Measurements from ENCODE around the gene SHISA6. TPM values are rescaled to one million over a fixed set of nuclear protein-coding genes. Genes with fewer than 3 reads are reported as not detected.

Gene SHISA6
- total RNA-seq, 1 experiment from 2014 or later, result 40.0 TPM

DNA sequence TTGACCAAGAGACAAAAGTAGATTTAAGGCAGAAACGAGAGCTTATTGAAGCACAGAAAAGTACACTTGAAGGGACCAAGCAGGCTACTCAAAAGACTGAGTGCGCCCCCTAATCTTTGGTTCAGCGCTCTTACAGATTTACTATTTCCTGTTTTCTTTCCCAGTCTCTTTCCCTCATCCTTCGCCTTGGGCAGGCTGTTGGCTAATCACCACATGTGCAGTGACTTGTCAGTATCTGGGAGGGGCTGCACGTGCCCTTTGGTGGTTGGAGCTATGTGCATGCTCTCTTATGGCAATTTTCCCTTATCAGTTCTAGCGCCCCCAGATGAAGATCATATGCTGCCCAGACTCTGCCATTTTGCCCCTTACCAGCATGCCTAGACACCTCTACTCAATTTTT is 35.4 kb upstream of the SHISA6 start:
- Histone ChIP-seq H3K4me1 (ENCODE audit: insufficient read depth, low read length, poor library complexity, severe bottlenecking) (peaks cover 3% of the 10 kb centered on the region), H3K4me3 (ENCODE audit: low read depth, low read length, poor library complexity, severe bottlenecking) (no peak overlapping the region), H3K36me3 (ENCODE audit: insufficient read depth, low read length, poor library complexity, severe bottlenecking) (no peaks in the 10 kb centered on the region), H3K27ac (ENCODE audit: low read depth, low read length, poor library complexity, severe bottlenecking) (no peak overlapping the region), H3K27me3 (replicated peaks; ENCODE audit: insufficient read depth, low read depth, low read length, poor library complexity) (no peaks in the 10 kb centered on the region), H3K9me3 (ENCODE audit: low read depth, low read length, poor library complexity, severe bottlenecking) (peaks cover 6% of the 10 kb centered on the region)
- no peak for TF ChIP-seq EZH2 (IDR thresholded peaks at IDR 0.05; ENCODE audit: borderline replicate concordance, low read depth, low read length, poor library complexity, severe bottlenecking)
- TF ChIP-seq, protein P1, sequence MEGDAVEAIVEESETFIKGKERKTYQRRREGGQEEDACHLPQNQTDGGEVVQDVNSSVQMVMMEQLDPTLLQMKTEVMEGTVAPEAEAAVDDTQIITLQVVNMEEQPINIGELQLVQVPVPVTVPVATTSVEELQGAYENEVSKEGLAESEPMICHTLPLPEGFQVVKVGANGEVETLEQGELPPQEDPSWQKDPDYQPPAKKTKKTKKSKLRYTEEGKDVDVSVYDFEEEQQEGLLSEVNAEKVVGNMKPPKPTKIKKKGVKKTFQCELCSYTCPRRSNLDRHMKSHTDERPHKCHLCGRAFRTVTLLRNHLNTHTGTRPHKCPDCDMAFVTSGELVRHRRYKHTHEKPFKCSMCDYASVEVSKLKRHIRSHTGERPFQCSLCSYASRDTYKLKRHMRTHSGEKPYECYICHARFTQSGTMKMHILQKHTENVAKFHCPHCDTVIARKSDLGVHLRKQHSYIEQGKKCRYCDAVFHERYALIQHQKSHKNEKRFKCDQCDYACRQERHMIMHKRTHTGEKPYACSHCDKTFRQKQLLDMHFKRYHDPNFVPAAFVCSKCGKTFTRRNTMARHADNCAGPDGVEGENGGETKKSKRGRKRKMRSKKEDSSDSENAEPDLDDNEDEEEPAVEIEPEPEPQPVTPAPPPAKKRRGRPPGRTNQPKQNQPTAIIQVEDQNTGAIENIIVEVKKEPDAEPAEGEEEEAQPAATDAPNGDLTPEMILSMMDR (conservative IDR thresholded peaks at IDR 0.05; ENCODE audit: low read depth, low read length), result no peak
- POLR2A ChIA-PET (ENCODE audit: low non-redundant PET), result interaction anchor here (0.7 kb wide), 1 partner anchor 61 kb away, joined by 3 read pairs; no protein-coding TSS in a partner anchor
- intact Hi-C loops (cut with micrococcal nuclease; ENCODE audit: unreplicated experiment), result no loop called here
- CTCF ChIA-PET, result no interaction called here
- DNase-seq (ENCODE audit: low spot score), result peak; percentile 36
- no TSS peak for BruUV-seq (replicated peaks)

DNA sequence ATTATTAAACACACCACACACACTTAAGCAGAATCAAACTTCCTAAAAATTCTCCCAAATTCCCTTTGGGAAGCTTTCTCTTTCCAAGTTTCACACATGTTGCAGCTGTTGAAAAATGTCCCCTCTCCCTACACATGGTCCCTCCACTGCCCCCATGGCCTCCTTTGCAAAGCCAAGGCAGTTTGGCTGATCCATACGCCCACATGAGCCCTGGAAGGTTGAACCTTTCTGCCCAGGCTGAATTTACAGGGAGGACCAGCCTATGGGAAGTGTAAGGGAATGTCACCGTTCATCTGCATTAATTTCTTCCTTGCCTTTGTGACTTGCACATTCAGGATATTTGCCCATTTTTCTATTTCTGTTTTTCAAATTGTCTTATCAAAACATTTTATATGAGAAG is 31.1 kb upstream of the SHISA6 start:
- Histone ChIP-seq H3K4me3 (ENCODE audit: low read depth, low read length, poor library complexity, severe bottlenecking) (no peak overlapping the region), H3K4me1 (ENCODE audit: insufficient read depth, low read length, poor library complexity, severe bottlenecking) (peaks cover 3% of the 10 kb centered on the region), H3K27me3 (replicated peaks; ENCODE audit: insufficient read depth, low read depth, low read length, poor library complexity) (no peaks in the 10 kb centered on the region), H3K9me3 (ENCODE audit: low read depth, low read length, poor library complexity, severe bottlenecking) (peaks cover 10% of the 10 kb centered on the region), H3K36me3 (ENCODE audit: insufficient read depth, low read length, poor library complexity, severe bottlenecking) (no peaks in the 10 kb centered on the region), H3K27ac (ENCODE audit: low read depth, low read length, poor library complexity, severe bottlenecking) (no peak overlapping the region)
- BruUV-seq (replicated peaks), result no TSS peak
- DNase-seq (ENCODE audit: low spot score), result no peak
- CTCF ChIA-PET, result no interaction called here
- intact Hi-C loops (cut with micrococcal nuclease; ENCODE audit: unreplicated experiment), result no loop called here
- TF ChIP-seq, protein P1 (conservative IDR thresholded peaks at IDR 0.05; ENCODE audit: low read depth, low read length), result no peak
- no peak for TF ChIP-seq EZH2 (IDR thresholded peaks at IDR 0.05; ENCODE audit: borderline replicate concordance, low read depth, low read length, poor library complexity, severe bottlenecking)
- POLR2A ChIA-PET (ENCODE audit: low non-redundant PET), result no interaction called here

DNA sequence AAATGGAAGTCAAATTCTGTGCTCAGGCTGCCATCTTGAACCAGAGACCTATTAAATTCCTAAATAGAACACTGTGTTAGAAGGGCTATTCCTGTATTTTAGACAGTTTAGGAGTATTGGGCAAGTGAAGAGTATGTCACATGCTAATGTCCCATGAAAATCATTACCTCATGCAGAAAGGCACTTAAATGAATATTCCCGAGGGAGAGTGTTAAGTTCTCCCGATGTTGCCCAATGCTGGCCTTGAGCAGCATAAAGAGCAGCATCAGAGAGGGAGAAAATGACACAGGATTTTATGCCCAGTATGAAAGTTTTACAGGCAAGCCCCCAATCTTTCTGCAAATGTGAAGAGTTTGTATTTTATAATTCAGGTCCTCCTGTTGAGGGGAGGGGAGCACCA is 28.2 kb upstream of the SHISA6 start:
- CTCF ChIA-PET, result no interaction called here
- no peaks in the 10 kb centered on the region for H3K36me3 ChIP-seq (ENCODE audit: insufficient read depth, low read length, poor library complexity, severe bottlenecking)
- no peak overlapping the region for H3K4me3 ChIP-seq (ENCODE audit: low read depth, low read length, poor library complexity, severe bottlenecking)
- DNase-seq (ENCODE audit: low spot score), result peak; percentile 70
- BruUV-seq (replicated peaks), result no TSS peak
- TF ChIP-seq EZH2 (IDR thresholded peaks at IDR 0.05; ENCODE audit: borderline replicate concordance, low read depth, low read length, poor library complexity, severe bottlenecking), result no peak
- TF ChIP-seq, protein P1 (conservative IDR thresholded peaks at IDR 0.05; ENCODE audit: low read depth, low read length), result no peak
- intact Hi-C loops (cut with micrococcal nuclease; ENCODE audit: unreplicated experiment), result no loop called here
- H3K4me1 ChIP-seq (ENCODE audit: insufficient read depth, low read length, poor library complexity, severe bottlenecking), result no peaks in the 10 kb centered on the region
- H3K9me3 ChIP-seq (ENCODE audit: low read depth, low read length, poor library complexity, severe bottlenecking), result peaks cover 10% of the 10 kb centered on the region
- POLR2A ChIA-PET (ENCODE audit: low non-redundant PET), result no interaction called here
- no peaks in the 10 kb centered on the region for H3K27me3 ChIP-seq (replicated peaks; ENCODE audit: insufficient read depth, low read depth, low read length, poor library complexity)
- no peak overlapping the region for H3K27ac ChIP-seq (ENCODE audit: low read depth, low read length, poor library complexity, severe bottlenecking)

All from A673 (cell line).